K562 (cell line): Measurements from ENCODE around the gene RPL27A. TPM values are rescaled to one million over a fixed set of nuclear protein-coding genes. Genes with fewer than 3 reads are reported as not detected.
A peak's percentile ranks its signal among the peaks of the same experiment; 100 is the strongest.

ENCODE experiments used
- ATAC-seq: fragments of 200-7000 bp; cut with Tn5 transposase; 3 replicates; pipeline ENCODE4 v1.9.1; 2020; ENCODE audit warnings: moderate library complexity
- BruUV-seq: library from RNA; stranded (reverse); fragments of 400-500 nt; replicated peaks from 2 replicates; lab custom pipeline; 2021; lab: Mats Ljungman, UMichigan
- CTCF ChIA-PET: fragments of 300-600 bp; formaldehyde crosslinking; extraction: SDS; loops from one replicate; lab custom pipeline; 2021; ENCODE audit warnings: low intra/inter-chr PET ratio; lab: Yijun Ruan, JAX
- POLR2A ChIA-PET: fragments of 300-600, 350-650 bp; sonication (Branson Sonifier 250); formaldehyde crosslinking; extraction: SDS; loops from one replicate; lab custom pipeline; 2021; ENCODE audit warnings: antibody characterized with exemption, inconsistent platforms; lab: Yijun Ruan, JAX
- DNase-seq, 4 experiments: peaks; one replicate each; pipeline versions ENCODE4 v3.0.0 to v3.0.0-alpha.2; 2011 to 2018; ENCODE audit warnings: low spot score in 3 of 4, mixed read lengths in 3 of 4; ENCODE audit errors: extremely low read depth in 1 of 4
- FAIRE-seq: peaks from 2 replicates; lab custom pipeline; 2011; peaks lifted over from hg19 to GRCh38; lab: Jason Lieb, UNC
- H2AFZ ChIP-seq: 2 replicates; pipeline ENCODE4 v1.6.0; 2011; ENCODE audit warnings: low read depth, low read length, control low read depth, inconsistent platforms
- H3K27ac ChIP-seq: fragments of 200-600 bp; 3 replicates; pipeline ENCODE4 v1.8.0; 2011; ENCODE audit warnings: low read depth, mild to moderate bottlenecking, control low read depth, inconsistent platforms, low read length, moderate library complexity, mixed read lengths; ENCODE audit errors: extremely low read depth
- H3K27me3 ChIP-seq, 2 experiments: fragments of 300-600 bp in 1 of 2; 2 replicates in 1 of 2; 3 replicates in 1 of 2; pipeline versions ENCODE4 v1.6.0 to v1.8.0; 2011; ENCODE audit warnings: inconsistent platforms in 2 of 2, low read length in 2 of 2, mild to moderate bottlenecking in 1 of 2, mixed read lengths in 1 of 2, moderate library complexity in 1 of 2; ENCODE audit not compliant: control insufficient read depth in 2 of 2, insufficient read depth in 2 of 2
- H3K36me3 ChIP-seq: fragments of 300-600 bp; 3 replicates; pipeline ENCODE4 v1.8.0; 2011; ENCODE audit warnings: mild to moderate bottlenecking, low read length, inconsistent platforms; ENCODE audit not compliant: control insufficient read depth, insufficient read depth
- H3K4me1 ChIP-seq, 2 experiments: fragments of 200-600 bp in 1 of 2; replicated peaks in 1 of 2; 2 replicates in 1 of 2; 3 replicates in 1 of 2; pipeline versions ENCODE4 v1.5.1 to v1.8.0; 2011; ENCODE audit warnings: inconsistent platforms in 2 of 2, low read length in 2 of 2, mild to moderate bottlenecking in 1 of 2, mixed read lengths in 1 of 2, moderate library complexity in 1 of 2; ENCODE audit not compliant: control insufficient read depth in 2 of 2, insufficient read depth in 2 of 2
- H3K4me2 ChIP-seq: 2 replicates; pipeline ENCODE4 v1.6.1; 2011; ENCODE audit warnings: low read length, control low read depth, inconsistent platforms, mixed read lengths; ENCODE audit not compliant: insufficient read depth
- H3K4me3 ChIP-seq: fragments of 200-600 bp; sonication (generic), shearing (Covaris generic); 2 replicates; pipeline ENCODE4 v1.5.1; 2016; ENCODE audit warnings: control low read depth, inconsistent platforms
- H3K79me2 ChIP-seq: fragments of 200-600 bp; 3 replicates; pipeline ENCODE4 v1.8.0; 2011; ENCODE audit warnings: low read length, inconsistent platforms; ENCODE audit not compliant: control insufficient read depth, insufficient read depth
- H3K9ac ChIP-seq, 2 experiments: 2 replicates each; pipeline versions ENCODE4 v1.6.0 to v1.6.1; 2011; ENCODE audit warnings: low read depth in 2 of 2, low read length in 2 of 2, control low read depth in 1 of 2, inconsistent platforms in 1 of 2, mild to moderate bottlenecking in 1 of 2, mixed read lengths in 1 of 2; ENCODE audit not compliant: insufficient read depth in 1 of 2
- H3K9me1 ChIP-seq: one replicate; pipeline ENCODE4 v1.6.0; 2011; ENCODE audit warnings: inconsistent platforms, mild to moderate bottlenecking, low read length, moderate library complexity; ENCODE audit not compliant: control insufficient read depth, insufficient read depth
- H3K9me3 ChIP-seq: replicated peaks from 2 replicates; pipeline ENCODE4 v1.5.1; 2011; ENCODE audit warnings: low read depth, low read length, inconsistent platforms; ENCODE audit not compliant: control insufficient read depth, insufficient read depth
- H4K20me1 ChIP-seq: replicated peaks from 2 replicates; pipeline ENCODE4 v1.6.1; 2011; ENCODE audit warnings: low read length, inconsistent platforms, mixed read lengths; ENCODE audit not compliant: control insufficient read depth, insufficient read depth
- CC2D1A ChIP-seq: fragments of 450-650 bp; IDR thresholded peaks from 2 replicates; pipeline ENCODE4 v1.6.1; 2017; ENCODE audit warnings: mild to moderate bottlenecking
- DDX20 ChIP-seq: fragments of 450-650 bp; IDR thresholded peaks from 2 replicates; pipeline ENCODE4 v1.6.1; 2016; ENCODE audit warnings: missing genetic modification characterization, low read depth, mild to moderate bottlenecking, missing compliant biosample characterization, moderate library complexity
- DNMT1 ChIP-seq: fragments of 450-650 bp; IDR thresholded peaks from 2 replicates; pipeline ENCODE4 v1.6.1; 2016; ENCODE audit warnings: antibody characterized with exemption, mild to moderate bottlenecking
- KLF10 ChIP-seq: fragments of 250-450 bp; sonication (Bioruptor Pico); IDR thresholded peaks from 2 replicates; pipeline ENCODE4 v1.6.1; 2021; ENCODE audit warnings: matching md5 sums
- MCM5 ChIP-seq: fragments of 450-650 bp; IDR thresholded peaks from 2 replicates; pipeline ENCODE4 v1.6.1; 2016; ENCODE audit warnings: low read depth
- NONO ChIP-seq, 2 experiments: fragments of 200-400 bp in 1 of 2; fragments of 450-650 bp in 1 of 2; formaldehyde crosslinking in 1 of 2; IDR thresholded peaks; 2 replicates each; pipeline ENCODE4 v1.6.1; 2017; ENCODE audit warnings: low read depth in 2 of 2, mild to moderate bottlenecking in 2 of 2, moderate library complexity in 2 of 2, low read length in 1 of 2
- POLR2G ChIP-seq: fragments of 200-400 bp; formaldehyde crosslinking; IDR thresholded peaks from 2 replicates; pipeline ENCODE4 v1.6.1; 2017; ENCODE audit warnings: low read depth, mild to moderate bottlenecking, antibody characterized with exemption, low read length, moderate library complexity
- TAL1 ChIP-seq: fragments of 450-650 bp; IDR thresholded peaks from 2 replicates; pipeline ENCODE4 v1.6.1; 2016; ENCODE audit warnings: mild to moderate bottlenecking
- ZNF277 ChIP-seq: fragments of 250-450 bp; sonication (Bioruptor Pico); IDR thresholded peaks from 2 replicates; pipeline ENCODE4 v1.8.0; 2022; ENCODE audit warnings: inconsistent platforms, mild to moderate bottlenecking, moderate library complexity, borderline replicate concordance
- ZNF644 ChIP-seq: fragments of 200-800 bp; sonication (Bioruptor generic); IDR thresholded peaks from 2 replicates; pipeline ENCODE4 v1.6.1; 2016; ENCODE audit warnings: low read depth, missing genetic modification characterization, missing compliant biosample characterization
- WGBS: fragments of 100-300 bp; shearing (Covaris generic); methylation state at CpG from one replicate; pipeline ENCODE4 v1.1.6; 2016; ENCODE audit warnings: low coverage, mixed read lengths; ENCODE audit not compliant: insufficient coverage; ENCODE audit errors: missing lambda C conversion rate; 5-methylcytosine and 5-hydroxymethylcytosine counted together
- in situ Hi-C: fragments of 300-500 bp; cut with MboI; formaldehyde crosslinking; loops from 4 replicates; pipeline ENCODE4 v1.15.0; 2018; ENCODE audit warnings: inconsistent platforms, mixed read lengths
- intact Hi-C: fragments of 100-400 bp; cut with micrococcal nuclease; formaldehyde crosslinking; loops from 2 replicates; pipeline ENCODE4 v1.14.2; 2022
- polyA plus RNA-seq, 8 experiments: library from polyadenylated mRNA; depleted of rRNA in 4 of 8; stranded (reverse) in 5 of 8; unstranded in 3 of 8; fragments of >200 nt; fragmentation: Nextera tagmentation in 2 of 8; fragmentation: Illumina TruSeq in 1 of 8; extraction: Ambion mirVana in 2 of 8; extraction: Trizol in 1 of 8; gene quantifications; 2 replicates each; pipeline versions ENCODE4 v1.2.1 to v1.2.3, GENCODE V29; 2011 to 2014; ENCODE audit warnings: inconsistent platforms in 1 of 8, missing spikeins in 1 of 8
- total RNA-seq, 7 experiments: library from RNA; depleted of rRNA in 6 of 7; stranded (reverse); fragments of >200 nt in 6 of 7; fragmentation: Illumina TruSeq in 2 of 7; extraction: Trizol in 2 of 7; gene quantifications; 2 replicates each; pipeline versions ENCODE4 v1.2.1 to v1.2.3, GENCODE V29; 2011 to 2021; ENCODE audit warnings: low replicate concordance in 1 of 7
- TF ChIP-seq, protein P1 (sequence below): sonication (generic); formaldehyde crosslinking; IDR thresholded peaks from 2 replicates; pipeline ENCODE4 v1.8.1; 2023; ENCODE audit warnings: mild to moderate bottlenecking, missing genetic modification reagents

Gene RPL27A
- total and polyA plus RNA-seq, 9 of the 15 experiments (the other 6 are each of a cell fraction or from before 2014, with no cell fraction given) = 790 to 4,241 (median 2,267) TPM

DNA sequence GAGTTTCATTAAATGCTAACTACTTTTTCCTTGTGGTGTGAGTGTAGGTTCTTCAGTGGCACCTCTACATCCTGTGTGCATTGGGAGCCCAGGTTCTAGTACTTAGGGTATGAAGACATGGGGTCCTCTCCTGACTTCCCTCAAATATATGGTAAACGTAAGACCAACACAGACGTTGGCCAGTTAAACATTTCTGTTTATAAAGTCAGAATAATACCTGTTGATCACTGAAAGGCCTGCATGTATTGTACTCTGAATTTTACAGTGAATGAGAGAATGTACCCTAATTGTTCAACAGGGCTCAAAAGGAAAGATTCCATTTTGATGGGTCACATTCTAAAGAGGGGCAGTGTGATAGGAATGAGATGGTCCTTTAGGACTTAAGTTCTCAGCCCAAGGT is 3.2 kb downstream of the RPL27A start:
- TF ChIP-seq POLR2G (0 out of 2 replicates have a peak, but pooled peaks have one; percentile 13), ZNF277 (CRISPR knock-in tag) (no peak)
- Histone ChIP-seq H3K36me3 (peaks cover 70% of the 10 kb centered on the region), H3K27ac (peak overlapping the region; percentile 96), H3K9ac (peak overlapping the region; percentile 87 to 100), H3K9me3 (no peaks in the 10 kb centered on the region), H4K20me1 (peaks cover 21% of the 10 kb centered on the region), H3K4me2 (peak overlapping the region; percentile 100), H3K79me2 (peaks cover 79% of the 10 kb centered on the region), H2AFZ (no peak overlapping the region), H3K4me1 (peaks cover 15 to 18% of the 10 kb centered on the region in 2 experiments), H3K27me3 (no peaks in the 10 kb centered on the region), H3K9me1 (no peaks in the 10 kb centered on the region), H3K4me3 (peak overlapping the region; percentile 97; the same call in 1 of the 2 replicates)
- in situ Hi-C loops (no loop called here), intact Hi-C loops (loop anchor here (5.0 kb wide), 1 partner anchor 126 kb away; a partner anchor contains a TSS)
- ATAC-seq (no peak), DNase-seq (no peak), FAIRE-seq (no peak)
- no TSS peak for BruUV-seq
- POLR2A ChIA-PET = interaction anchor here (0.6 to 1.5 kb wide), 5 partner anchors 15 to 369 kb away, joined by 3 to 4 read pairs (median 3); no protein-coding TSS in a partner anchor
- 15% methylated on average over 2 of the region's 2 CpGs for WGBS
- CTCF ChIA-PET = no interaction called here

DNA sequence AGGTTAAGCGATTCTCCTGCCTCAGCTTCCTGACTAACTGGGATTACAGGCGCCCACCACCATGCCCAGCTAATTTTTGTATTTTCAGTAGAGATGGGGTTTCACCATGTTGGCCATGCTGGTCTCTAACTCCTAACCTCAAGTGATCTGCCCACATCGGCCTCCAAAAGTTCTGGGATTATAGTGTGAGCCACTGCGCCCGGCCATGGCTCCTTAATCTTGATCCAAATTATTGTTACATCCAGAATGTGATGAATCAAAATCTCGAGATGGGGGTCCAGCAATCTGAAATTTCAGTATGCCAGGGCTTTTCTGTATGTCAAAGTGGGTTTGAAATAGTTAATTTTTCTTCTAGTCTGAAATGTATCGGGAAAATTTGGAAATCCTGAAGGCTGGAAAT is 3.7 kb downstream of the RPL27A start:
- ATAC-seq = no peak
- Histone ChIP-seq H2AFZ (no peak overlapping the region), H3K27ac (peak overlapping the region; percentile 96; the same call in 2 of the 3 replicates), H3K27me3 (no peaks in the 10 kb centered on the region), H3K36me3 (peaks cover 73% of the 10 kb centered on the region), H3K4me3 (peak overlapping the region; percentile 97; the same call in 1 of the 2 replicates), H3K9me1 (no peaks in the 10 kb centered on the region), H3K4me2 (peak overlapping the region; percentile 100), H3K79me2 (peaks cover 81% of the 10 kb centered on the region), H4K20me1 (peaks cover 21% of the 10 kb centered on the region), H3K4me1 (peaks cover 15 to 18% of the 10 kb centered on the region in 2 experiments), H3K9ac (peak overlapping the region; percentile 38 to 100), H3K9me3 (no peaks in the 10 kb centered on the region)
- no peak for FAIRE-seq
- ChIA-PET CTCF (no interaction called here), POLR2A (interaction anchor here (0.7 to 1.2 kb wide), 3 partner anchors 15 to 313 kb away, joined by 3 to 4 read pairs (median 3); no protein-coding TSS in a partner anchor)
- DNase-seq = no peak
- no TSS peak for BruUV-seq
- intact Hi-C loops (loop anchor here (5.0 kb wide), 1 partner anchor 126 kb away; a partner anchor contains a TSS), in situ Hi-C loops (no loop called here)
- 37% methylated on average over 7 of the region's 7 CpGs for WGBS
- TF ChIP-seq CC2D1A (no peak), MCM5 (no peak), DNMT1 (no peak), DDX20 (no peak), ZNF644 (tag) (no peak), NONO (IDR thresholded peaks at IDR 0.05; ENCODE audit: low read depth in 2 of 2, low read length in 1 of 2) (no peak), KLF10 (no peak), TAL1 (no peak)
- TF ChIP-seq, protein P1, sequence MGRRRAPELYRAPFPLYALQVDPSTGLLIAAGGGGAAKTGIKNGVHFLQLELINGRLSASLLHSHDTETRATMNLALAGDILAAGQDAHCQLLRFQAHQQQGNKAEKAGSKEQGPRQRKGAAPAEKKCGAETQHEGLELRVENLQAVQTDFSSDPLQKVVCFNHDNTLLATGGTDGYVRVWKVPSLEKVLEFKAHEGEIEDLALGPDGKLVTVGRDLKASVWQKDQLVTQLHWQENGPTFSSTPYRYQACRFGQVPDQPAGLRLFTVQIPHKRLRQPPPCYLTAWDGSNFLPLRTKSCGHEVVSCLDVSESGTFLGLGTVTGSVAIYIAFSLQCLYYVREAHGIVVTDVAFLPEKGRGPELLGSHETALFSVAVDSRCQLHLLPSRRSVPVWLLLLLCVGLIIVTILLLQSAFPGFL (CRISPR knock-in tag) = no peak
